ENCODE measurements around the gene MYO15A. TPM values are rescaled to one million over a fixed set of nuclear protein-coding genes. Genes with fewer than 3 reads are reported as not detected.

MYO15A gene
- total and polyA plus RNA-seq, 2 experiments from 2014 or later = 2.4 to 2.8 TPM

DNA sequence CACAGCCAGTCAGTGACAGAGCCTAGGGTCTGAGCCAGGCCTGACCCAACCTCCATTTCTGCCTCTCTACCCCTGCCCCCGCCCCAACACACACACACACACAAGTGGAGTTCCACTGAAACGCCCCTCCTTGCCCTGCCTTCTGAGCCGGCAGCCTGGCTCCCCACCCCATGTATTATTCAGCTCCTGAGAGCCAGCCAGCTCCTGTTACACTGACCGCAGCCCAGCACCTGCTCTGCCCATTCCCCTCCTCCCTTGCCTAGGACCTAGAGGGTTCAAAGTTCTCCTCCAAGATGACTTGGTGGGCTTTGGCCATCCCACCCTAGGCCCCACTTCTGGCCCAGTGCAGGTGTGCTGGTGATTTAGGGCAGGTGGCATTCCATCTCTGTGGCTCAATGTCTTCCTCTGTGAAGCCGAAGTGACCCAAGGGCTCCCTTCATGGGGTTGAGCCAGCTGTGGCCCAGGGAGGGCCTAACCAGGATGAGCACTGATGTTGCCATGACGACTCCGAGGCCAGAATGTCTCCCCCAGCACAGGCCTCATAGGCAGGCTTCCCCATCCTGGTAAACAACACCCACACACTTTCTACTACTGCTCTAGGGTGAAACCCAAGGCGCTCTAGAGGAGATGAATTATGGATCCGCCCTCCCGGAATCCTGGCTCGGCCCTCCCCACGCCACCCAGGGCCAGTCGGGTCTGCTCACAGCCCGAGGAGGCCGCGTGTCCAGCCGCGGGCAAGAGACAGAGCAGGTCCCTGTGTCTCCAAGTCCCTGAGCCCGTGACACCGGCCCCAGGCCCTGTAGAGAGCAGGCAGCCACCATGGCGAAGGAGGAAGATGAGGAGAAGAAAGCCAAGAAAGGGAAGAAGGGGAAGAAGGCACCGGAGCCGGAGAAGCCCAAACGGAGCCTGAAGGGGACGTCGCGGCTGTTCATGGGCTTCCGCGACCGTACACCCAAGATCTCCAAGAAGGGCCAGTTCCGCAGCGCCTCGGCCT, 9.7 kb downstream of the MYO15A start:
- H4K20me1 ChIP-seq (ENCODE audit: insufficient read depth, poor library complexity, severe bottlenecking) = no peaks in the 10 kb centered on the region
- no peak for DNase-seq (ENCODE audit: low spot score)
- no peaks in the 10 kb centered on the region for H3K4me1 ChIP-seq (ENCODE audit: insufficient read depth)
- no peaks in the 10 kb centered on the region for H3K36me3 ChIP-seq (replicated peaks; ENCODE audit: insufficient read depth, low read depth)
- no peaks in the 10 kb centered on the region for H3K9me3 ChIP-seq (ENCODE audit: low read depth)
- no peak overlapping the region for H2AFZ ChIP-seq
- no peaks in the 10 kb centered on the region for H3K79me2 ChIP-seq
- H3K4me2 ChIP-seq = no peak overlapping the region
- H3K27ac ChIP-seq = no peak overlapping the region
- H3K9me2 ChIP-seq (replicated peaks; ENCODE audit: insufficient read depth) = no peaks in the 10 kb centered on the region
- no peaks in the 10 kb centered on the region for H3K27me3 ChIP-seq
- WGBS (ENCODE audit: low lambda C conversion rate, missing lambda C conversion rate) = 92% methylated on average over 32 of the region's 33 CpGs
- H3K4me3 ChIP-seq = no peak overlapping the region
- TF ChIP-seq EZH2 (IDR thresholded peaks at IDR 0.05; ENCODE audit: borderline replicate concordance) (no peak), EZH2phosphoT487 (IDR thresholded peaks at IDR 0.05; ENCODE audit: low read depth, severe bottlenecking, unreplicated experiment) (no peak)
- TF ChIP-seq, protein P1, sequence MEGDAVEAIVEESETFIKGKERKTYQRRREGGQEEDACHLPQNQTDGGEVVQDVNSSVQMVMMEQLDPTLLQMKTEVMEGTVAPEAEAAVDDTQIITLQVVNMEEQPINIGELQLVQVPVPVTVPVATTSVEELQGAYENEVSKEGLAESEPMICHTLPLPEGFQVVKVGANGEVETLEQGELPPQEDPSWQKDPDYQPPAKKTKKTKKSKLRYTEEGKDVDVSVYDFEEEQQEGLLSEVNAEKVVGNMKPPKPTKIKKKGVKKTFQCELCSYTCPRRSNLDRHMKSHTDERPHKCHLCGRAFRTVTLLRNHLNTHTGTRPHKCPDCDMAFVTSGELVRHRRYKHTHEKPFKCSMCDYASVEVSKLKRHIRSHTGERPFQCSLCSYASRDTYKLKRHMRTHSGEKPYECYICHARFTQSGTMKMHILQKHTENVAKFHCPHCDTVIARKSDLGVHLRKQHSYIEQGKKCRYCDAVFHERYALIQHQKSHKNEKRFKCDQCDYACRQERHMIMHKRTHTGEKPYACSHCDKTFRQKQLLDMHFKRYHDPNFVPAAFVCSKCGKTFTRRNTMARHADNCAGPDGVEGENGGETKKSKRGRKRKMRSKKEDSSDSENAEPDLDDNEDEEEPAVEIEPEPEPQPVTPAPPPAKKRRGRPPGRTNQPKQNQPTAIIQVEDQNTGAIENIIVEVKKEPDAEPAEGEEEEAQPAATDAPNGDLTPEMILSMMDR (IDR thresholded peaks at IDR 0.05; ENCODE audit: poor library complexity) = no peak

DNA sequence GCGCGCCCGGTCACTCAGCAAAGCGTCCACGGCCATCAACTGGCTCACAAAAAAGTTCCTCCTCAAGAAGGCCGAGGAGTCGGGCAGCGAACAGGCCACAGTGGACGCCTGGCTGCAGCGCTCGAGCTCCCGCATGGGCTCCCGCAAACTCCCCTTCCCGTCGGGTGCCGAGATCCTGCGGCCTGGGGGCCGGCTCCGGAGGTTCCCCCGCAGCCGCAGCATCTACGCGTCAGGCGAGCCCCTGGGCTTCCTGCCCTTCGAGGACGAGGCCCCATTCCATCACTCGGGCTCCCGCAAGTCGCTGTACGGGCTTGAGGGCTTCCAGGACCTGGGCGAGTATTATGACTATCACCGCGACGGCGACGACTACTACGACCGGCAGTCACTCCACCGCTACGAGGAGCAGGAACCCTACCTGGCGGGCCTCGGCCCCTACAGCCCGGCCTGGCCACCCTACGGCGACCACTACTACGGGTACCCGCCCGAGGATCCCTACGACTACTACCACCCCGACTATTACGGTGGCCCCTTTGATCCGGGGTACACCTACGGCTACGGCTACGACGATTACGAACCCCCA, 10.7 kb downstream of the MYO15A start:
- Histone ChIP-seq H3K79me2 (no peaks in the 10 kb centered on the region), H3K27me3 (no peaks in the 10 kb centered on the region), H3K4me3 (no peak overlapping the region), H3K9me2 (replicated peaks; ENCODE audit: insufficient read depth) (no peaks in the 10 kb centered on the region), H3K4me2 (no peak overlapping the region), H4K20me1 (ENCODE audit: insufficient read depth, poor library complexity, severe bottlenecking) (no peaks in the 10 kb centered on the region), H3K4me1 (ENCODE audit: insufficient read depth) (no peaks in the 10 kb centered on the region), H2AFZ (no peak overlapping the region), H3K9me3 (ENCODE audit: low read depth) (no peaks in the 10 kb centered on the region), H3K36me3 (replicated peaks; ENCODE audit: insufficient read depth, low read depth) (no peaks in the 10 kb centered on the region), H3K27ac (no peak overlapping the region)
- TF ChIP-seq EZH2phosphoT487 (IDR thresholded peaks at IDR 0.05; ENCODE audit: low read depth, severe bottlenecking, unreplicated experiment) = no peak
- no peak for TF ChIP-seq EZH2 (IDR thresholded peaks at IDR 0.05; ENCODE audit: borderline replicate concordance)
- TF ChIP-seq, protein P1 (IDR thresholded peaks at IDR 0.05; ENCODE audit: poor library complexity) = no peak
- DNase-seq (ENCODE audit: low spot score) = no peak
- WGBS (ENCODE audit: low lambda C conversion rate, missing lambda C conversion rate) = 98% methylated on average over 51 of the region's 57 CpGs

DNA sequence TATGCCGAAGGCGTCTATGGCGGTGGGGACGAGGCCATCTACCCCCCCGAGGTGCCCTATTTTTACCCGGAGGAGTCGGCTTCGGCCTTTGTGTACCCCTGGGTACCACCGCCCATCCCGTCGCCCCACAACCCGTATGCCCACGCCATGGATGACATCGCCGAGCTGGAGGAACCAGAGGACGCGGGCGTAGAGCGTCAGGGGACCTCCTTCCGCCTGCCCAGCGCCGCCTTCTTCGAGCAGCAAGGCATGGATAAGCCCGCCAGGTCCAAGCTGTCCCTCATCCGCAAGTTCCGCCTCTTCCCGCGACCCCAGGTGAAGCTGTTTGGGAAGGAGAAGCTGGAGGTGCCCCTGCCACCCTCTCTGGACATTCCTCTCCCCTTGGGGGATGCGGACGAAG, 11.4 kb downstream of the MYO15A start:
- H2AFZ ChIP-seq = no peak overlapping the region
- H3K79me2 ChIP-seq = no peaks in the 10 kb centered on the region
- WGBS (ENCODE audit: low lambda C conversion rate, missing lambda C conversion rate) = 98% methylated on average over 28 of the region's 30 CpGs
- no peaks in the 10 kb centered on the region for H3K27me3 ChIP-seq
- H3K4me3 ChIP-seq = no peak overlapping the region
- TF ChIP-seq, protein P1 (IDR thresholded peaks at IDR 0.05; ENCODE audit: poor library complexity) = no peak
- TF ChIP-seq EZH2phosphoT487 (IDR thresholded peaks at IDR 0.05; ENCODE audit: low read depth, severe bottlenecking, unreplicated experiment) (no peak), EZH2 (IDR thresholded peaks at IDR 0.05; ENCODE audit: borderline replicate concordance) (no peak)
- H3K4me1 ChIP-seq (ENCODE audit: insufficient read depth) = no peaks in the 10 kb centered on the region
- H4K20me1 ChIP-seq (ENCODE audit: insufficient read depth, poor library complexity, severe bottlenecking) = no peaks in the 10 kb centered on the region
- DNase-seq (ENCODE audit: low spot score) = no peak
- H3K27ac ChIP-seq = no peak overlapping the region
- H3K9me3 ChIP-seq (ENCODE audit: low read depth) = no peaks in the 10 kb centered on the region
- no peak overlapping the region for H3K4me2 ChIP-seq
- no peaks in the 10 kb centered on the region for H3K36me3 ChIP-seq (replicated peaks; ENCODE audit: insufficient read depth, low read depth)
- no peaks in the 10 kb centered on the region for H3K9me2 ChIP-seq (replicated peaks; ENCODE audit: insufficient read depth)

Measured in hepatocyte (in vitro differentiated cells).